ENCODE data around the gene CACNA2D3.

- TF ChIP-seq CTCF (IDR thresholded peaks at IDR 0.05; ENCODE audit: poor library complexity) (no peak), EZH2 (IDR thresholded peaks at IDR 0.05; ENCODE audit: borderline replicate concordance) (no peak), EZH2phosphoT487 (IDR thresholded peaks at IDR 0.05; ENCODE audit: low read depth, severe bottlenecking, unreplicated experiment) (no peak)
Measured at GRCh38 chr3:54510506-54510905, 388.2 kb downstream of the CACNA2D3 start.

Data from hepatocyte (in vitro differentiated cells).